Inferior parietal cortex (tissue), 1 donor: ENCODE results near the gene MARCO.
"Not testable (repeated sequence)": the region's sequence is repeated elsewhere in the genome, so short reads cannot be mapped to it uniquely, and the experiment has no call there.

Experiments used
- DNase-seq: peaks from one replicate; pipeline ENCODE4 v3.0.0-alpha.2; 2016; ENCODE audit errors: extremely low spot score

Gene MARCO

DNA sequence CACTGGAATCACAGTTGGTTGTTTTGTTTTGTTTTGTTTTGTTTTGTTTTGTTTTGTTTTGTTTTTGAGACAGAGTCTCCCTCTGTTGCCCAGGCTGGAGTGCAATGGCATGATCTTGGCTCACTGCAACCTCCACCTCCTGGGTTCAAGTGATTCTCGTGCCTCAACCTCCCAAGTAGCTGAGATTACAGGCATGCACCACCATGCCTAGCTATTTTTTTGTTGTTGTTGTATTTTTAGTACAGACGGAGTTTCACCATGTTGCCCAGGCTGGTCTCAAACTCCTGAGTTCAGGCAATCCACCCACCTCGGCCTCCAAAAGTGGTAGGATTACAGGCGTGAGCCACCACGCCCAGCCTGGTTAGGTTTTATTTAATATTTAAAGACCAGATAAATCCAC is 95.9 kb downstream of the MARCO start:
- DNase-seq = not testable (repeated sequence)

DNA sequence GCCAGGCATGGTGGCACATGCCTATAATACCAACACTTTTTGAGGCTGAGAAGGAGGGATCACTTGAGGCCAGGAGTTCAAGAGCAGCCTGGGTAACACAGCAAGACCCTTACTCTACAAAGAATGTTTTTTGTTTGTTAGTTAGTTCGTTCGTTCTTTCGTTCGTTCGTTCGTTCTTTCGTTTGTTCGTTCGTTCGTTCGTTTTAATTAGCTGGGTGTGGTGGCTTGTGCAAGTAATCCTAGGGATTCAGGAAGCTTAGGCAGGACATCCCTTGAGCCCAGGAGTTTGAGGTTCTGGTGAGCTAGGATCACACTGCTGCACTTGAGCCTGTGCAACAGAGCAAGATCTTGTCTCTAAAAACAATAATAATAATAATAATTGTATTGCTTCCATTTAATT is 98.7 kb downstream of the MARCO start:
- no peak for DNase-seq
